Colonic mucosa (tissue), 4 donors: ENCODE measurements around the gene LAMC3. TPM values are rescaled to one million over a fixed set of nuclear protein-coding genes. Genes with fewer than 3 reads are reported as not detected.

Source experiments
- DNase-seq: peaks from one replicate; pipeline ENCODE4 v3.0.0-alpha.2; 2020
- H3K27ac ChIP-seq: fragments of 200-600 bp; one replicate; pipeline ENCODE4 v1.8.0; 2021
- H3K27me3 ChIP-seq: fragments of 200-600 bp; one replicate; pipeline ENCODE4 v1.8.0; 2021
- H3K36me3 ChIP-seq: fragments of 200-600 bp; one replicate; pipeline ENCODE4 v1.8.0; 2021
- H3K4me1 ChIP-seq: fragments of 200-600 bp; one replicate; pipeline ENCODE4 v1.8.0; 2021; ENCODE audit warnings: mild to moderate bottlenecking
- H3K4me3 ChIP-seq: fragments of 200-600 bp; one replicate; pipeline ENCODE4 v1.8.0; 2021
- H3K9ac ChIP-seq, 2 donors: one replicate each; pipeline ENCODE4 v1.7.0; 2013; ENCODE audit warnings: control low read depth in 2 of 2, low read depth in 2 of 2, low read length in 2 of 2
- H3K9me3 ChIP-seq: fragments of 200-600 bp; one replicate; pipeline ENCODE4 v1.8.0; 2021
- CTCF ChIP-seq: fragments of 200-600 bp; IDR thresholded peaks from one replicate; pipeline ENCODE4 v1.8.0; 2022; ENCODE audit warnings: antibody characterized with exemption, mild to moderate bottlenecking
- intact Hi-C: fragments of 100-400 bp; cut with DNase I; formaldehyde crosslinking; loops from one replicate; pipeline ENCODE4 v1.14.1; 2022
- total RNA-seq, 2 donors: library from RNA; stranded (reverse); fragmentation: NEBNext Ultra II Directional in 1 of 2; extraction: Animal tissue kit (Norgen Biotek cat#: 25700) in 1 of 2; gene quantifications; one replicate each; pipeline ENCODE4 v1.2.1, GENCODE V29; 2021
- donor health status: healthy.
- donor health status: DM: no; HTN: no; CAD: no.
- donor health status: DM: no; HTN: no; CAD: no.

The LAMC3 gene
- total RNA-seq, 2 donors from 2014 or later, result 0.67 to 1.9 TPM

- no peak for DNase-seq
- no peak for TF ChIP-seq CTCF
- Histone ChIP-seq H3K9me3 (no peaks in the 10 kb centered on the region), H3K4me3 (no peak overlapping the region), H3K27ac (no peak overlapping the region), H3K36me3 (no peaks in the 10 kb centered on the region), H3K27me3 (peaks cover 24% of the 10 kb centered on the region), H3K9ac (no peak overlapping the region), H3K4me1 (no peaks in the 10 kb centered on the region)
- intact Hi-C loops, result no loop called here
These were observed 438 bp upstream of the LAMC3 start for GRCh38 chr9:131008563-131008908.

GRCh38 chr9:131010482-131011273 is 1.7 kb downstream of the LAMC3 start:
- no peak overlapping the region for H3K27ac ChIP-seq
- no peak for TF ChIP-seq CTCF
- no peak overlapping the region for H3K4me3 ChIP-seq
- no peaks in the 10 kb centered on the region for H3K36me3 ChIP-seq
- H3K9ac ChIP-seq, result no peak overlapping the region
- H3K4me1 ChIP-seq, result no peaks in the 10 kb centered on the region
- DNase-seq, result no peak
- no peaks in the 10 kb centered on the region for H3K9me3 ChIP-seq
- intact Hi-C loops, result no loop called here
- peaks cover 24% of the 10 kb centered on the region for H3K27me3 ChIP-seq

- no peak overlapping the region for H3K27ac ChIP-seq
- peaks cover 24% of the 10 kb centered on the region for H3K27me3 ChIP-seq
- no peaks in the 10 kb centered on the region for H3K9me3 ChIP-seq
- DNase-seq, result no peak
- H3K4me3 ChIP-seq, result no peak overlapping the region
- peak overlapping the region in 1 of 2 donors; percentile 2 for H3K9ac ChIP-seq
- no peaks in the 10 kb centered on the region for H3K36me3 ChIP-seq
- intact Hi-C loops, result no loop called here
- no peak for TF ChIP-seq CTCF
- H3K4me1 ChIP-seq, result no peaks in the 10 kb centered on the region
These were observed 2.5 kb downstream of the LAMC3 start for GRCh38 chr9:131011274-131012022.

GRCh38 chr9:131012023-131012334 is 3.0 kb downstream of the LAMC3 start:
- H3K4me3 ChIP-seq, result no peak overlapping the region
- H3K9ac ChIP-seq, result peak overlapping the region in 1 of 2 donors; percentile 2
- intact Hi-C loops, result no loop called here
- no peak for TF ChIP-seq CTCF
- H3K4me1 ChIP-seq, result no peaks in the 10 kb centered on the region
- DNase-seq, result no peak
- H3K27me3 ChIP-seq, result peaks cover 24% of the 10 kb centered on the region
- no peak overlapping the region for H3K27ac ChIP-seq
- H3K9me3 ChIP-seq, result no peaks in the 10 kb centered on the region
- H3K36me3 ChIP-seq, result no peaks in the 10 kb centered on the region

GRCh38 chr9:131012396-131012917 is 3.5 kb downstream of the LAMC3 start:
- intact Hi-C loops, result no loop called here
- TF ChIP-seq CTCF, result no peak
- no peak overlapping the region for H3K27ac ChIP-seq
- no peaks in the 10 kb centered on the region for H3K4me1 ChIP-seq
- peaks cover 24% of the 10 kb centered on the region for H3K27me3 ChIP-seq
- H3K4me3 ChIP-seq, result no peak overlapping the region
- no peaks in the 10 kb centered on the region for H3K9me3 ChIP-seq
- H3K9ac ChIP-seq, result no peak overlapping the region
- no peak for DNase-seq
- H3K36me3 ChIP-seq, result no peaks in the 10 kb centered on the region
